GM18909 (cell line): ENCODE results near the gene FBXO24.

ENCODE experiments used
- ATAC-seq: cut with Tn5 transposase; IDR thresholded peaks from one replicate; pipeline ENCODE4 v1.9.1; 2021; ENCODE audit warnings: mild to moderate bottlenecking; ENCODE audit not compliant: unreplicated experiment, poor library complexity

The FBXO24 gene

DNA sequence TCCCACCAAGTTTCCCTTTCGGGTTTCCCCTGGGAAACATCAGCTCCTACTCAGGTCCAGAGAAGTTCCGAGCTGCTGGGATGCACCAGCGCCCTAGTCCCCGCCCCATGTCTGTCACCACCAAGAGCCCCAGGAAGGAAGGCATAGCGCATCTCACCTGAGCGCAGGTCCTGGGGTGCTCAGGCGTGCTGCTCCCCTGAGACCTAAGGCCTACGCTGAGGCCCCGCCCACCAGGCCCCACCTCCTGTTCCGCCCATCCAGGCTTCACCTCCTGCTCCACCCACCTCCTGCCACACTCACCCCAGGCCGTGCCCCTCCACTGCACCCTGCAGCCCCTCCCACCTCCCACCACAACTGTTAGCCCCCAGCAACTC is 56.4 kb downstream of the FBXO24 start:
- no peak for ATAC-seq

- no peak for ATAC-seq
These were observed 63.9 kb downstream of the FBXO24 start for GRCh38 chr7:100649826-100650565.
